Colonic mucosa (tissue), 4 donors: ENCODE measurements around the gene HAVCR1. TPM values are rescaled to one million over a fixed set of nuclear protein-coding genes. Genes with fewer than 3 reads are reported as not detected.

Experiments
- DNase-seq: peaks from one replicate; pipeline ENCODE4 v3.0.0-alpha.2; 2020
- H3K27ac ChIP-seq: fragments of 200-600 bp; one replicate; pipeline ENCODE4 v1.8.0; 2021
- H3K27me3 ChIP-seq: fragments of 200-600 bp; one replicate; pipeline ENCODE4 v1.8.0; 2021
- H3K36me3 ChIP-seq: fragments of 200-600 bp; one replicate; pipeline ENCODE4 v1.8.0; 2021
- H3K4me1 ChIP-seq: fragments of 200-600 bp; one replicate; pipeline ENCODE4 v1.8.0; 2021; ENCODE audit warnings: mild to moderate bottlenecking
- H3K4me3 ChIP-seq: fragments of 200-600 bp; one replicate; pipeline ENCODE4 v1.8.0; 2021
- H3K9ac ChIP-seq, 2 donors: one replicate each; pipeline ENCODE4 v1.7.0; 2013; ENCODE audit warnings: control low read depth in 2 of 2, low read depth in 2 of 2, low read length in 2 of 2
- H3K9me3 ChIP-seq: fragments of 200-600 bp; one replicate; pipeline ENCODE4 v1.8.0; 2021
- intact Hi-C: fragments of 100-400 bp; cut with DNase I; formaldehyde crosslinking; loops from one replicate; pipeline ENCODE4 v1.14.1; 2022
- total RNA-seq, 2 donors: library from RNA; stranded (reverse); fragmentation: NEBNext Ultra II Directional in 1 of 2; extraction: Animal tissue kit (Norgen Biotek cat#: 25700) in 1 of 2; gene quantifications; one replicate each; pipeline ENCODE4 v1.2.1, GENCODE V29; 2021
- TF ChIP-seq, protein P1 (sequence below): fragments of 200-600 bp; IDR thresholded peaks from one replicate; pipeline ENCODE4 v1.8.0; 2022; ENCODE audit warnings: antibody characterized with exemption, mild to moderate bottlenecking
- donor health status: healthy.
- donor health status: DM: no; HTN: no; CAD: no.
- donor health status: DM: no; HTN: no; CAD: no.

HAVCR1 gene
- total RNA-seq, 2 donors from 2014 or later: 7.1 to 27.7 TPM

DNA sequence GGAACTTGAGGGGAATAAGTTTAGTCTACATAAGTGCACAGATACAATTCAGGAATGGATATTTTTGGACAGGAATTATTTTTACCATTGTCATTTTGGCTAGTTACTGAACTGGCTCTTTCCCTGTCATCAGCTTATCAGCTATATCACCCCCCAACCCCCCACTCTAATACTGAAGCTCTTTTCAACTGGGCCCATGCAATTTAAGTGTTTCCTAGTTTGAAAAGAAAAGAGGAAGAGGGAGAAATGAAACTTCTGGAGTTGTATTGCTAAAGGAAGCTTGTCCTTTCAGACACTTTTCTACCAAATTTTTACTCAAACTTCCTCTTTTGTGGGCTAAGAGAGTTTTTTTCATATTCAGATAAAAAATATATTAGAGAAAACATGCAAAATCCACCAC lies 77.4 kb downstream of the HAVCR1 start:
- intact Hi-C loops: no loop called here
- Histone ChIP-seq H3K4me3 (no peak overlapping the region), H3K27me3 (no peaks in the 10 kb centered on the region), H3K27ac (no peak overlapping the region), H3K36me3 (no peaks in the 10 kb centered on the region), H3K9me3 (no peaks in the 10 kb centered on the region), H3K4me1 (no peaks in the 10 kb centered on the region), H3K9ac (no peak overlapping the region)
- DNase-seq: no peak
- TF ChIP-seq, protein P1, sequence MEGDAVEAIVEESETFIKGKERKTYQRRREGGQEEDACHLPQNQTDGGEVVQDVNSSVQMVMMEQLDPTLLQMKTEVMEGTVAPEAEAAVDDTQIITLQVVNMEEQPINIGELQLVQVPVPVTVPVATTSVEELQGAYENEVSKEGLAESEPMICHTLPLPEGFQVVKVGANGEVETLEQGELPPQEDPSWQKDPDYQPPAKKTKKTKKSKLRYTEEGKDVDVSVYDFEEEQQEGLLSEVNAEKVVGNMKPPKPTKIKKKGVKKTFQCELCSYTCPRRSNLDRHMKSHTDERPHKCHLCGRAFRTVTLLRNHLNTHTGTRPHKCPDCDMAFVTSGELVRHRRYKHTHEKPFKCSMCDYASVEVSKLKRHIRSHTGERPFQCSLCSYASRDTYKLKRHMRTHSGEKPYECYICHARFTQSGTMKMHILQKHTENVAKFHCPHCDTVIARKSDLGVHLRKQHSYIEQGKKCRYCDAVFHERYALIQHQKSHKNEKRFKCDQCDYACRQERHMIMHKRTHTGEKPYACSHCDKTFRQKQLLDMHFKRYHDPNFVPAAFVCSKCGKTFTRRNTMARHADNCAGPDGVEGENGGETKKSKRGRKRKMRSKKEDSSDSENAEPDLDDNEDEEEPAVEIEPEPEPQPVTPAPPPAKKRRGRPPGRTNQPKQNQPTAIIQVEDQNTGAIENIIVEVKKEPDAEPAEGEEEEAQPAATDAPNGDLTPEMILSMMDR: no peak

Other genes starting within 250 kb of the HAVCR1 start
- gene PPP1R2B, start 208.8 kb downstream of the HAVCR1 start, total RNA-seq: not detected
- gene TIMD4, start 95.9 kb downstream of the HAVCR1 start, total RNA-seq: 1 to 10 TPM in 1 of 2 donors, under 1 TPM in 1; 0.42 to 2.8 TPM
- gene HAVCR2, start 49.9 kb upstream of the HAVCR1 start, total RNA-seq: 1 to 10 TPM; 1.3 to 3.1 TPM
- gene MED7, start 83.7 kb upstream of the HAVCR1 start, total RNA-seq: 10 to 100 TPM; 13.9 to 14.9 TPM
- not detected for gene GARIN3, start 107.1 kb upstream of the HAVCR1 start, total RNA-seq
- gene ITK, start 121.7 kb upstream of the HAVCR1 start, total RNA-seq: 1 to 10 TPM; 1.4 to 2.5 TPM
- 10 to 100 TPM; 22.4 to 26.1 TPM for gene CYFIP2, start 207.0 kb upstream of the HAVCR1 start, total RNA-seq